Peyer's patch (tissue), 4 donors: ENCODE results near the gene TMEM9. TPM values are rescaled to one million over a fixed set of nuclear protein-coding genes. Genes with fewer than 3 reads are reported as not detected.

Experiments
- DNase-seq, 3 donors: peaks; one replicate each; pipeline ENCODE4 v3.0.0-alpha.2; 2017 to 2019
- H3K27ac ChIP-seq, 4 donors: fragments of 200-600 bp; sonication (generic); one replicate each; pipeline ENCODE4 v1.5.1; 2016 to 2019
- H3K27me3 ChIP-seq, 2 donors: fragments of 200-600 bp; sonication (generic); one replicate each; pipeline ENCODE4 v1.5.1; 2019
- H3K36me3 ChIP-seq, 3 donors: fragments of 200-600 bp; sonication (generic); one replicate each; pipeline ENCODE4 v1.5.1; 2016 to 2019
- H3K4me1 ChIP-seq, 4 donors: fragments of 200-600 bp; sonication (generic); one replicate each; pipeline ENCODE4 v1.5.1; 2016 to 2019
- H3K4me3 ChIP-seq, 4 donors: fragments of 200-600 bp; sonication (generic); 1 replicate in 3 of 4; 2 replicates in 1 of 4; pipeline ENCODE4 v1.5.1; 2016 to 2019; ENCODE audit warnings: mild to moderate bottlenecking in 1 of 4
- H3K9me3 ChIP-seq, 4 donors: fragments of 200-600 bp; sonication (generic); one replicate each; pipeline ENCODE4 v1.5.1; 2016 to 2019; ENCODE audit warnings: mild to moderate bottlenecking in 1 of 4
- CTCF ChIP-seq, 6 experiments: fragments of 450-650 bp in 4 of 6; fragments of 200-600 bp in 2 of 6; sonication (generic) in 1 of 6; IDR thresholded peaks; one replicate each; pipeline ENCODE4 v1.5.1; 2017 to 2019; ENCODE audit warnings: antibody characterized with exemption in 6 of 6, mild to moderate bottlenecking in 3 of 6, moderate library complexity in 1 of 6
- POLR2A ChIP-seq, 2 donors: fragments of 450-650 bp; IDR thresholded peaks; one replicate each; pipeline ENCODE4 v1.5.1; 2017; ENCODE audit warnings: antibody characterized with exemption in 2 of 2, mild to moderate bottlenecking in 2 of 2, moderate library complexity in 2 of 2
- total RNA-seq, 4 donors: library from RNA; depleted of rRNA; stranded (reverse); fragments of >200 nt; gene quantifications; one replicate each; pipeline ENCODE4 v1.1.0, GENCODE V29; 2016

TMEM9 gene
- total RNA-seq, 4 donors from 2014 or later = 20.6 to 32.3 (median 27.1) TPM

GRCh38 chr1:201094832-201095231, 59.4 kb downstream of the TMEM9 start:
- H3K4me3 ChIP-seq = no peak overlapping the region
- H3K36me3 ChIP-seq = no peaks in the 10 kb centered on the region
- H3K9me3 ChIP-seq = no peaks in the 10 kb centered on the region
- no peaks in the 10 kb centered on the region for H3K27me3 ChIP-seq
- no peak for TF ChIP-seq CTCF (IDR thresholded peaks at IDR 0.05)
- TF ChIP-seq POLR2A (IDR thresholded peaks at IDR 0.05) = no peak
- H3K27ac ChIP-seq = no peak overlapping the region
- H3K4me1 ChIP-seq = no peaks in the 10 kb centered on the region
- DNase-seq = peak in 1 of 3 donors; percentile 33

- H3K4me3 ChIP-seq = no peak overlapping the region
- H3K36me3 ChIP-seq = no peaks in the 10 kb centered on the region
- H3K4me1 ChIP-seq = no peaks in the 10 kb centered on the region
- TF ChIP-seq CTCF (IDR thresholded peaks at IDR 0.05) (no peak), POLR2A (IDR thresholded peaks at IDR 0.05) (no peak)
- peak in 1 of 3 donors; percentile 41 for DNase-seq
- H3K27ac ChIP-seq = no peak overlapping the region
- H3K27me3 ChIP-seq = no peaks in the 10 kb centered on the region
- H3K9me3 ChIP-seq = no peaks in the 10 kb centered on the region
Measured at GRCh38 chr1:201093962-201094361, 60.3 kb downstream of the TMEM9 start.

- Histone ChIP-seq H3K27ac (no peak overlapping the region), H3K9me3 (no peaks in the 10 kb centered on the region), H3K27me3 (no peaks in the 10 kb centered on the region), H3K4me1 (no peaks in the 10 kb centered on the region), H3K36me3 (no peaks in the 10 kb centered on the region), H3K4me3 (no peak overlapping the region)
- TF ChIP-seq POLR2A (IDR thresholded peaks at IDR 0.05) (no peak), CTCF (IDR thresholded peaks at IDR 0.05) (no peak)
- DNase-seq = no peak
Measured at GRCh38 chr1:201093561-201093960, 60.7 kb downstream of the TMEM9 start.

GRCh38 chr1:201092738-201093137, 61.5 kb downstream of the TMEM9 start:
- DNase-seq = no peak
- TF ChIP-seq POLR2A (IDR thresholded peaks at IDR 0.05) (no peak), CTCF (IDR thresholded peaks at IDR 0.05) (no peak)

GRCh38 chr1:201091256-201091655, 63.0 kb downstream of the TMEM9 start:
- DNase-seq = no peak
- Histone ChIP-seq H3K36me3 (no peaks in the 10 kb centered on the region), H3K4me3 (no peak overlapping the region), H3K27ac (no peak overlapping the region), H3K4me1 (no peaks in the 10 kb centered on the region), H3K27me3 (no peaks in the 10 kb centered on the region), H3K9me3 (no peaks in the 10 kb centered on the region)
- TF ChIP-seq POLR2A (IDR thresholded peaks at IDR 0.05) (no peak), CTCF (IDR thresholded peaks at IDR 0.05) (no peak)

More at GRCh38 chr1:201092738-201093137, 61.5 kb downstream of the TMEM9 start:
- Histone ChIP-seq H3K27me3 (no peaks in the 10 kb centered on the region), H3K27ac (no peak overlapping the region), H3K9me3 (no peaks in the 10 kb centered on the region), H3K36me3 (no peaks in the 10 kb centered on the region), H3K4me3 (no peak overlapping the region), H3K4me1 (no peaks in the 10 kb centered on the region)

GRCh38 chr1:201090541-201090940, 63.7 kb downstream of the TMEM9 start:
- Histone ChIP-seq H3K4me1 (no peaks in the 10 kb centered on the region), H3K36me3 (no peaks in the 10 kb centered on the region), H3K27ac (no peak overlapping the region), H3K4me3 (no peak overlapping the region), H3K9me3 (no peaks in the 10 kb centered on the region), H3K27me3 (no peaks in the 10 kb centered on the region)
- no peak for DNase-seq
- TF ChIP-seq POLR2A (IDR thresholded peaks at IDR 0.05) (no peak), CTCF (IDR thresholded peaks at IDR 0.05) (no peak)
